Prostate gland (tissue), 2 donors: ENCODE results near the gene CXADR.

Experiments
- POLR2A ChIP-seq: fragments of 450-650 bp; IDR thresholded peaks from one replicate; pipeline ENCODE4 v1.6.1; 2016; ENCODE audit warnings: antibody characterized with exemption, mild to moderate bottlenecking
- TF ChIP-seq, protein P1 (sequence below), 4 experiments: fragments of 200-600 bp in 2 of 4; fragments of 450-650 bp in 2 of 4; sonication (generic) in 2 of 4; IDR thresholded peaks; 1 replicate in 3 of 4; 2 replicates in 1 of 4; pipeline ENCODE4 v1.5.1; 2016 to 2019; ENCODE audit warnings: antibody characterized with exemption in 4 of 4, mild to moderate bottlenecking in 2 of 4, moderate library complexity in 2 of 4

DNA sequence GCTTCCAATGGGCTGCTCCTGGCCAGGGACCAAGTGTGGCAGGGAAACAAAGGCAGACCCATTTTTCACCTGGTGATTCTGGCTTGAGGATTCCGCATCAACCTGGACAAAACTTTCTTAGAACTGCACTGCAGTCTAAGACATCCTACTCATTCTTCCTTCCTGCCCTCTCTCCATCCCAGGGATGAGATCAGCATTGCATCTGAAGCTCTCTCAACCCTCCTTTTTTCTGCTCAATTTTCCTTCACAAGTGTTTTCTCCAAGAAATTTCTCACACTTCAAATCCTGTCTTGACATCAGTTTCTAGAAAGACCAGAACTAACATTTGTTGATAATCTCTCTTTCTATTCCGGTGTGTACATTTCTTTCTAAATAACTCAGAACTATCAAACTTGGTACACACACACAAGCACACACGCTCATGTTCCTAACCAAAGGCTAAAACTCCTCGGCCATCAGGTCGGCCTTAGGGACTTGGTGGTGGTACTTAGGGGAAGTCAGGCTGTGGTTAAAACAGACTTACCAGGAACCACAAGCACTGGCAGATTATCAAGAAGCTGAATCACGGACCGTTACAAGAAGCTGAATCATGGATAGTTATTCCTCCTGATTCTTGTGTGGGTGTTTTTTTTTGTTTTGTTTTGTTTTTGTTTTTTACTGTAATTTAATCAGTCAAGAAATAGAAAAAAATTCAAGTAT, 21.0 kb upstream of the CXADR start:
- TF ChIP-seq, protein P1, sequence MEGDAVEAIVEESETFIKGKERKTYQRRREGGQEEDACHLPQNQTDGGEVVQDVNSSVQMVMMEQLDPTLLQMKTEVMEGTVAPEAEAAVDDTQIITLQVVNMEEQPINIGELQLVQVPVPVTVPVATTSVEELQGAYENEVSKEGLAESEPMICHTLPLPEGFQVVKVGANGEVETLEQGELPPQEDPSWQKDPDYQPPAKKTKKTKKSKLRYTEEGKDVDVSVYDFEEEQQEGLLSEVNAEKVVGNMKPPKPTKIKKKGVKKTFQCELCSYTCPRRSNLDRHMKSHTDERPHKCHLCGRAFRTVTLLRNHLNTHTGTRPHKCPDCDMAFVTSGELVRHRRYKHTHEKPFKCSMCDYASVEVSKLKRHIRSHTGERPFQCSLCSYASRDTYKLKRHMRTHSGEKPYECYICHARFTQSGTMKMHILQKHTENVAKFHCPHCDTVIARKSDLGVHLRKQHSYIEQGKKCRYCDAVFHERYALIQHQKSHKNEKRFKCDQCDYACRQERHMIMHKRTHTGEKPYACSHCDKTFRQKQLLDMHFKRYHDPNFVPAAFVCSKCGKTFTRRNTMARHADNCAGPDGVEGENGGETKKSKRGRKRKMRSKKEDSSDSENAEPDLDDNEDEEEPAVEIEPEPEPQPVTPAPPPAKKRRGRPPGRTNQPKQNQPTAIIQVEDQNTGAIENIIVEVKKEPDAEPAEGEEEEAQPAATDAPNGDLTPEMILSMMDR (IDR thresholded peaks at IDR 0.05) = no peak
- TF ChIP-seq POLR2A = no peak
